Stimulated activated CD4-positive, alpha-beta T cell treated with anti-CD3 and anti-CD28 coated beads, Interleukin-2, amount 100 ng/mL, for 24 hours (primary cell): ENCODE data around the gene OR6C76.
"Not testable (repeated sequence)": the region's sequence is repeated elsewhere in the genome, so short reads cannot be mapped to it uniquely, and the experiment has no call there.

Source experiments
- DNase-seq, 2 donors: peaks; one replicate each; pipeline ENCODE4 v3.0.0-alpha.2; 2020

Gene OR6C76

DNA sequence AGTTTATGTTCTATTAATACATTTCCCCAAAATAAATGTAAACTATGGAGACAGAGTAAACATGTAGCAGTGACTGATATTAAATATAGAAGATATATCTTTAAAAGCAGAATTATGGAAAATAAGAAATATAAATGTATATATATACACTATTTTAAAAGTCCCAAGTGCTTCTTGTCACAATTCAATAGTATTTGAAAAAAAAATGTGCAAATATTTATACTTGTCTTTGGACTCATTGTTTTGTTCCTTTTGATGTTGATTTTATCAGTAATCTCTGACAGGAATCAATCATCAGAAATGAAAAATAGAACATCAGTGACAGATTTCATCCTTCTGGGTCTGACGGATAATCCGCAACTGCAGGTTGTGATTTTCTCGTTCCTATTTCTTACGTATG lies at the start of gene OR6C76:
OR6C76 (plus strand) TSS at position 301 of the 400 bp plus-strand sequence; CDS start at position 301, 0 bp downstream.
- no peak for DNase-seq

DNA sequence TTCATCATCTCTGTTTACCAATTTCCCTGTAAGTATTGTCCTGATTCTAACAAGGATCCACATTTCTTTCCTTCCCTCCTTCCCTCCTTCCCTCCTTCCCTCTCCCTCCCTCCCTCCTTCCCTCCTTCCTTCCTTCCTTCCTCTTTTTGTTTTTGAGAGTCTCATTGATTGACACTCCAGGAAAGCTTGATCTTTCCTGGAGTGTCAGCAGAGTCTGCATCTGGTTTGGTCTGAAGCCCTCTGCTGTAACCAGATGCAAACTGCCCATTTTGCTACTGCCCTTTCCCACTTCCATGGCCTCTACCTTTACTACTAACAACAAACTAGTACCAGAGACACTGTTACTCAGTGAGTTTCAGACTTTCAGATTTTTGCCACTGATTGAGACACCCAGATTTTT lies 40.2 kb upstream of the OR6C76 start:
- no peak for DNase-seq

DNA sequence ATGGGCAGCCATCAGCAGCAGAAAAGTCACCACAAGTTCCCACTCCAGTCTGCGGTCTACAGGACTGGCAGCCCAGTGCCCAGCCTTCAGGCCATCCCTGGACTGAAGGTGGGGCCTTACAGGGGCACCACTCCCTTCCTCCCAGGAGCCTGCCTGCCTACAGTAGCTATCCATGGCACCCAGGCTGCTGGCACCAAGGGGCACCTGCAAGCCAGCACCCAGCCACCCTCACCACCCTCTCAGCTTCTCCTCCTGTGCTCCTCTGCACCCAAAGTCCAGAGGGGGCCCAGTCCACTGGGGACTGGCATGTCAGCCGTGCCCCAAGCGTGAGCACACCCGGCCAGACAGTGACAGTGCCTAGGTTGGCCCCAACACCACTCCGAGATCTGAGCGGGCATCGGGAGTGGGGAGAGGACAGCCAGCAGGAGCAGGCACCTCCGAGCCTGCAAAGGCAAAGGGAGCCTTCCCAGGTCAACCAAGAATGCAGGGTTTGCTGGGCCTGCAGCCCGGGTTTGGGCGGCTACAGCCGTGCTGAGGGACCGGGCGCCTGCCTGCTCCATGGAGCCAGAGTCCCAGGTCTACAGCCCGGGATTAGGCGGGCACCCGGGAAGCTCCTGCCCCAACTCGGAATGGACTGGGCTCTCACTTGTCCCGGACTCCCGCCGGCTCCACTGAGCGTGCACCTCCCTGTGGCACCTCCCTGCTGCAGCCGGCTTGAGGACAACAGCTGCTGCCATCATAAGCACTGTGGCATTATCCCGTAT lies 33.8 kb upstream of the OR6C76 start:
- DNase-seq = no peak

DNA sequence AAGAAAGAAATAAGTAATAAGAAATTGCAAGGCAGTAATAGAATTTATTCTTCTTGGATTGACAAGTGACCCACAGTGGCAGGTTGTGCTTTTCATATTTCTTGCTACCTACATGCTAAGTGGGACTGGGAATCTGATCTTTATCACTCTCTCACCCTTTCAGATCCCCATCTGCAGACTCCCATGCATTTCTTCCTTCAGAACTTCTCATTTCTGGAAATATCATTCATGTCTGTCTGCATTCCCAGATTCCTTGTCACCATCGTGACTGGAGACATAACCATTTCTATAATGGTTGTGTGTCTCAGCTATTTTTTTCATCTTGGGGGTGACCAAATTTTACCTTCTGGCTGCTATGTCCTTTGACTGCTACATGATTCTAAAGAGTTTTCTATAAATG lies 29.7 kb upstream of the OR6C76 start:
- no peak for DNase-seq

DNA sequence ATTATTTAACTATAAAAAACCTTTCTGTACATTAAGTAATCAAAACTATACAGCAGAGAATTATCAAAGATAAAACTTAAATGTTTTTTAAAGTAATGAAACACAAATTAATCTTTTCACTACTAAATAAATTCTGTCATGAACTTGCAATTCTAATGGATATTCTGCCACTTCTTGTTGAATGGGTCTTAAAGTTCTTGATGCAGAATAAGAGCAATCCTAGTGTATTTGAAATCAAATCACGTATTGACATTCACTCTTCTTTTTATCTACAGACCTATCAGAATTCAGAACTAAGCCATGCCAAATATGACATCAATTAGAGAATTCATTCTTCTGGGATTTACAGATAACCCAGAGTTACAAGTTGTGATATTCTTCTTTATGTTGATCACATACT lies 25.8 kb upstream of the OR6C76 start, which contains the start of gene OR6C65:
OR6C65 (plus strand) TSS at position 301 of the 400 bp plus-strand sequence; CDS start at position 301, 0 bp downstream.
- DNase-seq = no peak

DNA sequence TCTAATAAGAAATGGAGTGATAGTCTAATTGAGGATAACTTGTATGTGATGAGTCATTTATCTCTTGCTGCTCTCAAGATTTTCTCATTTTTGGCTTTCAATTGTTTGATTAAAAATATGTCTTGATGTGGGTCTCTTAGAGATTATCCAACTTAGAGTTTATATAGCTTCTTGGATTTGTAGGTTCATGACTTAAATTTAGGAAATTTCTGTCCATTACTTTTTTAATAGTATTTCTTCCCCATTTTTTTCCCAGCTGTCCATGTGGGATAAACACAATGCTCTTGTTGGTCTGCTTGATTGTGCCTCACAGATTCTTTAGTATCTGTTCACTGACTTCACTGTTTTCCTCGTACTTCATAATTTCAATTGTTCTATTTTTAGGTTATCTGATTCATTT lies 18.2 kb upstream of the OR6C76 start:
- DNase-seq = no peak

DNA sequence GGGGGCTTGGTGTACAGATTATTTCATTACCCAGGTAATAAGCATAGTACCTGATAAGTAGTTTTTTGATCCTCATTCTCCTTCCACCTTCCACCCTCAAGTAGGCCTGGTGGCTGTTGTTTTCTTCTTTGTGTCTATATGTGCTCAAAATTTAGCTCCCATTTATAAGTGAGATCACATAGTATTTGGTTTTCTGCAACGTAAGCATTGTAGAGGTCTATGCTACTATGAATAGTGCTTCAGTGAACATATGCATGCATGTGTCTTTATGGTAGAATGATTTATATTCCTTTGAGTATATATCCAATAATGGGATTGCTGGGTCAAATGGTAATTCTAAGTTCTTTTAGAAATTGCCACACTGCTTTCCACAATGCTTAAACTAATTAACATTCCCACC lies 16.9 kb upstream of the OR6C76 start:
- not testable (repeated sequence) for DNase-seq

DNA sequence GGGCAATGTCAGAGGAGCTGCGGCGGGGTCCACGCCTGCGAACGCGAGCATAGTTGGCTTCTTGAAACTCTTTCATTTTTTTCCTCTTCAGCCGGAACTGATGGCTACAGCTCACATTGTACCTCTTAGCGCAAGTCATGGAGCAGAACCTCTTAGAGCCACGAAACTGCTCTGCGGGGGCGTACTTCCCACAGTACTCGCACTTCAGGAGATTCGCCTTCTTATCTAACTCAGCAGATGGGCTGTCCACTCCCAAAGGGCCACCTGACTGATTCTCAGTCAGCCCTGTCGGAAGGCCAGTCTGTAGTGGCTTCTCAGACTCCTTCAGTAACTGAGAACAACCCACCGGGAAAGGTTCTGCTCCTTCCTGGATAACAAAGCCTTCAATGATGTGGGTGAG lies 13.9 kb upstream of the OR6C76 start:
- not testable (repeated sequence) for DNase-seq

DNA sequence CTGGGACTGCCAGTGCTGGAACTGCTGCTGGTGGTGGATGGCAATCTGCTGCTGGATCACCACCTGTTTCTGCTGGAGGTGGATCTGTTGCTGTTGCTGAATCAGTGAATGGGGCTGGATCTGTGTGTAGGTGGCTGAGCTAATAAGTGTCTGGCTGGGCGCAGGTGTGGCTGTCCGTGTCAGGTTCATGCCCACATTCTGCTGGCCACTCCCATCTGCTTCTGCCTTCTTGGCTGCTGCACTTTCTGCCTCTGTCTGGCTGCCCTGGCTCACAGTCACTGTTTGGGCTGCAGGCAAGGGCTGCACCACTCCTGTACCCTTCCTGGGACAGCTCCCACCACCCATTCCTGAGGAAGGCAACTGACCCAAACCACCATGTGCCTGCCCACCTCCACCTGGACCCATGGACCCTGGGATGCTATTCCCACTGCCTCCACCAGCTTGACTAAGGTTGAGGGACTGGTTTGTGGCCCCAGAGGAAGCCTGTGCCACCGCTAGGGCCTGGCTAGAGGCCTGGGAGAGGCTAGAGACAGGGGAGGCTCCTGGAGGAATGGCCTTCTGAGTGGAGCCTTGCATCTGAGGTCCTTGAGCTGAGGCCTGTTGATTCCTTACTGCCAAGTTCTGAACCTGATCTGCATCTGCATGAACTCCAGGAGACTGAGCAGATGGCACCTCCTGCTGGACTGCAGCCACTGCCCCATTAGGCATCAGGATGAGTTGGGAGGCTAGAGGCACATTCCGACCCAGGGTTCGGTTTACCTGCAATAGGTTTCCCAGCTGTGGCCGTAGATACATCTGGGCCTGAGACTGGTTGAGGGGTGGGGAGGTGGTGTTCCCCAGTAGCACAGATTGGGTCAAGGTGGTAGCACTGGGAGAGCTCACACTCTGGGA lies 12.3 kb upstream of the OR6C76 start:
- DNase-seq = not testable (repeated sequence)

DNA sequence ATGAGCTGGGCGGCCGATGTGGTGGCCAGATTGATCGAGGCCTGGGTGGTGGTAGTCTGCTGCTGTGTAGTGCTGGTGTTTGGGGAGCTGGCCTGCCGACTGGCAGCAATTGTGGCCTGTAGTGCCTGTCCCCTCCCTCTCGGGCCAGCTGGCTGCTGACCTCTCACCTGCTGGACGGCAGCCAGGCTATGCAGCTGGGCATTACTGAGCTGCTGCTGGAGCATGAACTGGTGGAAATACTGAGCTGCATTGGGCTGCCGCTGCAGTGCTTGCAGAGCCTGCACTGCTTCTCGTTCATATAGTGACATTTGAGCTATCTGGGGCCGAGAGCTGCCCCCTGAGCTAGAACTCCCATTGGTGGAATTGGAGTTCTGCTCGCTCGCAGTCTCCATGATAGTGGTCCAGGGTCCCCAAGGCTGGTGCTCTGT lies 11.6 kb upstream of the OR6C76 start:
- DNase-seq = not testable (repeated sequence)

DNA sequence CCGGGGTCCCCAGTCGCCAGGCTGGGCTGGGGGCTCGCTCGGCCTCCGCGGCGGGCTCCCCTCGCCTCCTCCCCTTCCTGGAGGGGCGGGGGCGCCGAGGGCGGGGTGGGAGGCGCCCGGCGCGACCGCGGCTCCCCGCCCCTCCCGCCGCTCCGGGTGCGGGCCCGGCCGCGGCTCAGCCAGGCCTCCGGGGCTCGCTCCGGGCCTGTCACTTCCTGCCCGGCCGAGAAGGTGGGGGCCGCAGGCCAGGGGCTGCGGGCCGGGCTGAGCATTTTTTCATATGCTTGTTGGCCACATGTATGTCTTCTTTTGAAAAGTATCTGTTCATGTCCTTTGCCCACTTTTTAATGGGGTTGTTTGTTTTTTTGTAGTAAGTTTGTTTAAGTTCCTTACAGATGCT lies 11.2 kb upstream of the OR6C76 start:
- not testable (repeated sequence) for DNase-seq

DNA sequence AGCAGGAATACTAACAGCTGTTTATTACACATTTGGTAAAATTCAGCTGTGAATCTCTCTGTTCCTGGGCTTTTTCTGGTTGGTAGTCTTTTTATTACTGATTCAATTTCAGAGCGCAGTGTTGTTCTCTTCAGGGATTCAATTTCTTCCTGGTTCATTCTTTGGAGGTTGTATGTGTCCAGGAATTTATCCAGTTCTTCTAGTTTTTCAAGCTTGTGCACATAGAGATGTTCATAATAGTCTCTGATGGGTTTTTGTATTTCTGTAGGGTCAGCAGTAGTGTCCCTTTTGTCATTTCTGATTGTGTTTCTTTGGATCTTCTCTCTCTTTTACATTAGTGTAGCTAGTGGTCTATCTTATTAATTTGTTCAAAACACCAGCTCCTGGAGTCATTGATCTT lies 9.1 kb upstream of the OR6C76 start:
- DNase-seq = no peak

DNA sequence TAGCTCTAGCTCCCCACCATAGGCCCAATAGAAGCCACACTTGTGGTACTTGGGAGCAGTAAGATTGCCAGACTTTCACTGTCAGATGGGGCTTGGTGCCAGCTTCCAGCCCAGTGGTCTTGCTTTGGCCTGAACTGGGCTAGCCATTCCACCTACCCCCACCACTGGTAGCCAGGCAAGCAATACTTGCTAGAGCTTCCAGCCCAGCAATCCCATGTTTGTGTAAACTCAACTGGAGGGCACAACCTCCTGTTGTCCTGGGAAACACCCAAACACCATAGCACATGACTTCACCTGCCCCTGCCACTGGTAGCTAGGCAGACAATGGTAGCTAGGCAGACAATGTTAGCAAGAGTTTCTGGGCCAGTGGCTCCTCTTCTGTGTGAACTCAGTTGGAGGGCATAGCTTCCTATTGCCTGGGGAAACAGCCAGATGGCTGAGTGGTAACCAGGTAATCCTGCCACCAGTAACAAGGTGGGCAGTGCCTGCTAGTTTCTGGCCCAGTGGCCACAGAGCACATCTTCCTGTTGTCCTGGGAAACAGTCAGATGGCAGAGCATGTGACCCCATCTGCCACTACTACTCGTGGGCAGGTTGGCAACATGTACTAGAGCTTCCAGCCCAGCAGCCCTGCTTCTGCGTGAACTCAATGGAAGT lies 5.6 kb upstream of the OR6C76 start:
- DNase-seq = no peak

DNA sequence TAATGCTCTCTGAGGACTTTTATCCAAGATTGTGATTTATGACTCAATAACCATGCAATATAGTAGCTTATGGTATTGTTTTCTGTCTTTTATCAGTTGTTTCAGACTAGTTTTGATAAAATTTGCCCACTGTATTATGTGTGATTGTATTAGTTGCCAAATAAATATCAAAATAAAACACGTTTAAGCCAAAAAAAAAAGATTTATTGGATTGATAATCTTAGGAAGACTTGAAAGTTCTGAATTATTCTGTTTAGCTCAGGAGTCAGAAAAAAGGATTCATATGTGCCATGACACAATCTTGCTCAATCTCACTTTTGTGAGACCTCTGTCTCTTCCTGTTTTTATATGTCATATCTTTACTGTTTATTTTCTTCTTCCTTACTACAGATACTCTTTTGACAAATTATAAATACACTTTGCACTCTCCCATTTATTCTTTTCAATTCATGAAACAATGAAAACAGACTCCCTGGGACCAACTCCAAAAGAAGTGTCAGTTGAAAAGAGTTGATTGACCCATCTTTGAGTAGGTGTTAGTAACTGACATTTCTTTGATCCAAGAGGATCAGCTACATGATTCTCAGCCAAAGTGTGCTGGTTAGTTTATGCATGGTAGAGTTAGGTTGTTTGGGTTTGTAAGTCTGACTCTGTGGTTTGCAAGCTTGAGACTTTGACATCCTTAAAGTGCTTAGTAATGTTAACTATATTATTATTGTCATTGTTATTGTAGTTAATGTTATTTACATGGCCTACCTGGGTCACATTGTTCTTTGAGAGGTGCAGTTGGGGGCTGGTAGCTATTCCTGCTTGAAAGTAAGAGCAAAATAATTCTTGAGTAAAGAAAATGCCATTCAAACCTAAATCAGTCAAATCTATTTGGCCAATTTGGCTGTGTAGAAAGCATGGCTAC lies 2.5 kb downstream of the OR6C76 start:
- DNase-seq = no peak

DNA sequence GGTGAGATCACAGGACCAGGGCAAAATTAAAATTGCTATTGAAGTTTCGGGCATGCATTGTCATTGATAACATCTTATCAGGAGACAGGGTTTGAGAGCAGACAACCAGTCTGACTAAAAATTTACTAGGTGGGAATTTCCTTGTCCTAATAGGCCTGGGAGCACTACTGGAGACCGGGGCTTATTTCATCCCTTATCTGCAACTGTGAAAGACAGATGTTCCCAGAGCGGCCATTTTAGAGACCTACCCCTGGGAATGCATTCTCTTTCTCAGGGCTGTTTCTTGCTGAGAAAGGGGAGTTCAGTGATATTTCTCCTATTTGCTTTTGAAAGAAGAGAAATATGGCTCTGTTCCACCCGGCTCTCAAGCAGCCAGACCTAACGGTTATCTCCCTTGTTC lies 15.2 kb downstream of the OR6C76 start:
- DNase-seq = not testable (repeated sequence)

DNA sequence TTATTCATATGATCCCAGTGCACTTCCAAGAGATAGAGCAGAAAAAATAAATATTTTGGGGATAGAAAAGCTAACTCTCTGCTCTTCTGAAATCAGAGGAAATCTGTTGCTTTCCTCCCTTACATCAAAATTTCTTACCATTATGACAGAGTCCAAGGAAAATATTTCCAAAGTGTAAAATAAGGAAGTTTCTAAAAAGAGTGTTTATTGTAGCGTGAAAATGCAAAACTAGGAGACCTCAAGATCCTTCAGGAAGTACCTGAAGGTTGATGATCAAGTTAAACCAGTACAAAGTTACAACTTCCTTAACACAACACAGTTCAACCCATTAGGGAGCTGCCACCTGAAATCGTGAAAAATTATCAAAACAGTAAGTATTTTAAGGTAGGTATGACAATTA lies 17.7 kb downstream of the OR6C76 start, which contains the start of gene OR6C2:
OR6C2 (plus strand) TSS at position 301 of the 400 bp plus-strand sequence. CDS start 8,138 bp downstream, outside the sequence.
- DNase-seq = no peak

DNA sequence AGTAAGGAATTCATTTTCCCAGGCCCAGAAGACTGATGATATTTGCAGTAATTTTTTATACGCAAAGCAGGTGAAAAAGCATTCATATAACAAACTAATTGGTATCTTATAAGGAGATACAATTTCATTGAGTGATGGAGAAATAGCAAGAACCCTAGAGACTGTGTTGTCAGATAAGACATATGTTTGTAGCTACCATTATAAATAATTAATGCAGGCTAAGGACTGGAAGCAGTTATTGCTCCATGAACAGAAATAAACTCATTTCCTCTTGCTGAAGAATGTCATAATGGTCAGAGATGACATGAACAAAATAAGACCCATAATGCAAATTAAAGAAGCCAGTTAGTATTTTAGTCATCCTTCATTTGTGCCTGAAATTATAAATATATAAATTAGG lies 19.3 kb downstream of the OR6C76 start:
- no peak for DNase-seq

DNA sequence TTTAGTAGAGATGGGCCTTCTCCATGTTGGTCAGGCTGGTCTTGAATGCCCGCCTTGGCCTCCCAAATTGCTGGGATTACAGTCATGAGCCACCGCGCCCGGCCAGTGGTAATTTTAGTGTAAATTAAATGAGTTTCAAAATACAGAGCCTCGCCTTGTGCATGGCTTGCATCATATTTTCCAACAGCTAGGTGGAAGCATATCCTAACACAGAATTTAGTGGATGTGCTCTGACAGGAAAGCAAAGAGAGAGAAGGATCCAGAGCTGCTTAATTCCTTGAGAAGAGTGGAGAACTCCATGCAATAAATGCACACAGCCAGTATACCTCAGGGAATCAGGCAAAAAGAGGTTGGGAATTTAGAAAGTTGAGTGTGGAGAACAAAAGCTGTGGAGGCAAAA lies 20.3 kb downstream of the OR6C76 start:
- no peak for DNase-seq

DNA sequence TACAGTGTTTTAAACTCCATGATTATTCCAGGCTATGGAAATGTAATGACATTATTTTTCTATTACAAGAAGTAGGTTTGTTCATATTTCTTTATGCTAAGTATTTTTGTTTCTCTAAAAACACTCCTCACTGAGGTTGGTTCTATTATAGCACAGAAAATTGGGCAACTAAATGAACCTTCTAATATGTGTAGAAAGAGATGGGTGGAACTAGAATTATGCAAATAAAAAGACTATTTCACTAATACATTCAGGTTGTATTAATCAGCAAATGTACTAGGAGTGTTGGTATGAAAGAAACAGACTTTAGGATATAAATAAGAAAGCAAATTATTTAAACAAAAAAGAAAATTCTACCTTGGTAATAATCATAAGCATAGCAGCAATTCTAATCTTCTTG lies 22.8 kb downstream of the OR6C76 start:
- no peak for DNase-seq

DNA sequence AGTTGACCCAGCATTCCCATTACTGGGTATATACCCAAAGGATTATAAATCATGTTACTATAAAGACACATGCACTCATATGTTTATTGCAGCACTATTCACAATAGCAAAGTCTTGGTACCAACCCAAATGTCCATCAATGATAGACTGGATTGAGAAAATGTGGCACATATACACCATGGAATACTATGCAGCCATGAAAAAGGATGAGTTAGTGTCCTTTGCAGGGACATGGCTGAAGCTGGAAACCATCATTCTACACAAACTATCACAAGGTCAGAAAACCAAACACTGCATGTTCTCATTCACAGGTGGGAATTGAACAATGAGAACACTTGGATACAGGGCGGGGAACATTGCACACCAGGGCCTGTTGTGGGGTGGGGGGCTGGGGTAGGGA lies 38.9 kb downstream of the OR6C76 start:
- DNase-seq = not testable (repeated sequence)

DNA sequence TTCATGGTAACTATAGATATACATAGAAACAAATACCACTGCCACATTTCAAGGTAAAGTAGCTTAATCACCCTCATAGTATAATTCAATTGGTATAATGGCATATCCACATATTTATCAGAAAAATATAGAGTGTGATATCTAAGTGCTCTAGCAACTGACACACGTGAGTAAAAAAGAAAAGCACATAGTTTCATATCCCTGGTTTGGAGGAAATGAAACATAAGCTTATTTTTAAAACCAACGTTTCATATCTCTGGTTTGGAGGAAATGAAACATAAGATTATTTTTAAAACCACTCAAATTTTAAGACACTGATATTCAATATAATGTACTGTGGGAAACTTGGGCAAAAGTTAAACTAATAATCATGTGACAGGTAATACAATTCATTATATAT lies 41.8 kb downstream of the OR6C76 start:
- DNase-seq = no peak

DNA sequence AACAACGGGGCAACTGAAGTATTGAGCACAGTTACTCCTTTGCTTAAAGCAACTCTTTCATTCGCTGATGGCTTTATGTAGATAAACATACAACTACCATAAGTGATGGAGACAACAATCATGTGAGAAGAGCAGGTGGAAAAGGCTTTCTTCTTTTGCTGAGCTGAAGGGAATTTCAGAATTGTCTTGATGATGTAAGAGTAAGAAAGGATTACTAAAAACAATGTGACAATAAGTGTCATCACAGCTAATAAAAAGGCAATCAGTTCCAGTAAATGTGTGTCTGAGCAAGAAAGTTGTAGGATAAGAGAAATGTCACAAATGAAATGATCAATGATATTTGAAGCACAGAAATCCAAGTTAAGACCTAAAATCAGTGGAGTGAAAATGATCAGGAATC lies 43.2 kb downstream of the OR6C76 start:
- no peak for DNase-seq
